A204.1 (cell line): ENCODE data around the gene TENM4.
"Not testable (repeated sequence)": the region's sequence is repeated elsewhere in the genome, so short reads cannot be mapped to it uniquely, and the experiment has no call there.

Experiments used
- FAIRE-seq: peaks from 2 replicates; lab custom pipeline; 2012; peaks lifted over from hg19 to GRCh38; lab: Jason Lieb, UNC

TENM4 gene

GRCh38 chr11:78651923-78652842 lies 788.6 kb downstream of the TENM4 start:
- FAIRE-seq: no peak

- FAIRE-seq: no peak
Observed at GRCh38 chr11:78651136-78651775, 789.6 kb downstream of the TENM4 start.

- no peak for FAIRE-seq
Observed at GRCh38 chr11:78649361-78650215, 791.2 kb downstream of the TENM4 start.

- FAIRE-seq: no peak
Observed at GRCh38 chr11:78647986-78648875, 792.6 kb downstream of the TENM4 start.

GRCh38 chr11:78647266-78647915 lies 793.4 kb downstream of the TENM4 start:
- no peak for FAIRE-seq

- no peak for FAIRE-seq
Observed at GRCh38 chr11:78646564-78647185, 794.2 kb downstream of the TENM4 start.

- no peak for FAIRE-seq
Observed at GRCh38 chr11:78645226-78646202, 795.3 kb downstream of the TENM4 start.

- FAIRE-seq: no peak
Observed at GRCh38 chr11:78643676-78644056, 797.2 kb downstream of the TENM4 start.

GRCh38 chr11:78642979-78643675 lies 797.7 kb downstream of the TENM4 start:
- no peak for FAIRE-seq

GRCh38 chr11:78641541-78641940 lies 799.3 kb downstream of the TENM4 start:
- no peak for FAIRE-seq

- no peak for FAIRE-seq
Observed at GRCh38 chr11:78638704-78639380, 802.0 kb downstream of the TENM4 start.

GRCh38 chr11:78637527-78637926 lies 803.3 kb downstream of the TENM4 start:
- FAIRE-seq: not testable (repeated sequence)

GRCh38 chr11:78635814-78636506 lies 804.9 kb downstream of the TENM4 start:
- FAIRE-seq: no peak

- FAIRE-seq: no peak
Observed at GRCh38 chr11:78633516-78634310, 807.1 kb downstream of the TENM4 start.

- FAIRE-seq: no peak
Observed at GRCh38 chr11:78630561-78631303, 810.1 kb downstream of the TENM4 start.

GRCh38 chr11:78630155-78630554 lies 810.7 kb downstream of the TENM4 start:
- no peak for FAIRE-seq
